Mononuclear cell (primary cell): ENCODE results near the gene NIPAL4. TPM values are rescaled to one million over a fixed set of nuclear protein-coding genes. Genes with fewer than 3 reads are reported as not detected.
A peak's percentile ranks its signal among the peaks of the same experiment; 100 is the strongest.
"Not testable (repeated sequence)": the region's sequence is repeated elsewhere in the genome, so short reads cannot be mapped to it uniquely, and the experiment has no call there.

Source experiments
- H3K27me3 ChIP-seq: 2 replicates; pipeline ENCODE4 v1.6.0; 2011; ENCODE audit warnings: low read length, control low read depth; ENCODE audit not compliant: insufficient read depth
- H3K4me1 ChIP-seq: 2 replicates; pipeline ENCODE4 v1.5.1; 2011; ENCODE audit warnings: mild to moderate bottlenecking, low read length, control low read depth; ENCODE audit not compliant: insufficient read depth
- H3K4me3 ChIP-seq: 2 replicates; pipeline ENCODE4 v1.5.1; 2011; ENCODE audit warnings: mild to moderate bottlenecking, low read length, moderate library complexity
- H3K9me3 ChIP-seq: 2 replicates; pipeline ENCODE4 v1.5.1; 2011; ENCODE audit warnings: low read depth, mild to moderate bottlenecking, control low read depth, low read length
- total RNA-seq: library from RNA; depleted of rRNA; stranded (reverse); fragments of >200 nt; gene quantifications from one replicate; pipeline ENCODE4 v1.2.3, GENCODE V29; 2012

Gene NIPAL4
- total RNA-seq = 11.5 TPM

DNA sequence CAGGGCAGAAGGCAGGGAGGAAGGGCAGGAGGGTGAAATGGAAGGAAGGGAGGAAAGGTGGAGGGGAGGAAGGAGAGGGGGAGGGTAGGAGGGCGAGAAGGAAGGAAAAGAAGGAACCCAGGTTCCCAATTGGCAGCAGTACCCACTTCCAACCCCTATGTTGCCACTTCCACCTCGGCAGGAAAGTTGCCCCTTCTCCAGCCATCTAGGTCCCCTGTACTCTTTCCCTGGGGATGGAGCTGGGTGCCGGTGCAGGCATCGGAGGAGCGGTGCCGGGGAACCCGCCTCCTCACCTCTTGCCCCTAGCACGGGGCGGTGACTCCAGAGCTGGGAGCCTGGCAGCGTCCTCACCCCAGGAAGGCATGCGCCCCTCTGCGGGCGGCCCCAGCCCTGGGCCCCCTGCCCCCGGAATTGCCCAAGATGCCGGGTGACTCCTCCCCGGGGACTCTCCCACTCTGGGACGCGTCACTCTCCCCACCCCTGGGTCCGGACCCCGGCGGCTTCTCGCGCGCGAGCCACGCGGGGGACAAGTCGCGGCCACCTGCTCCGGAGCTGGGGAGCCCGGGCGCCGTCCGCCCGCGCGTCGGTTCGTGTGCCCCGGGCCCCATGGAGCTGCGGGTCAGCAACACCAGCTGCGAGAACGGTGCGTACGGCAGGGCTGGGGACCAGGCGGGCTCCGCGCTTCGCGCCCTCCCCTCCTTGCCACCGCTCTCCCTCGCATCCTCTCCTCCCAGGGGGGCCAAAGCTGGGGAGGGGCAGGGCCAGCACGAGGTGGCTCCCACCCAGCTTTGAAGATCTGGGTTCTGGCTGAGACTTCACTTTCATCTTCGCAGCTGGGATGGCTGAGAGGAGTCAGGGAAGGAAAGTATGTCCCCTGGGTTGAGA, at the start of gene NIPAL4:
Gene NIPAL4 (plus strand): TSS at position 499 of the 885 bp plus-strand sequence. CDS start 108 bp downstream, at position 607.
- Histone ChIP-seq H3K4me1 (peaks cover 33% of the 10 kb centered on the region), H3K4me3 (peak within 1 kb of the TSS; percentile 29), H3K27me3 (peaks cover 29% of the 10 kb centered on the region), H3K9me3 (no peaks in the 10 kb centered on the region)

DNA sequence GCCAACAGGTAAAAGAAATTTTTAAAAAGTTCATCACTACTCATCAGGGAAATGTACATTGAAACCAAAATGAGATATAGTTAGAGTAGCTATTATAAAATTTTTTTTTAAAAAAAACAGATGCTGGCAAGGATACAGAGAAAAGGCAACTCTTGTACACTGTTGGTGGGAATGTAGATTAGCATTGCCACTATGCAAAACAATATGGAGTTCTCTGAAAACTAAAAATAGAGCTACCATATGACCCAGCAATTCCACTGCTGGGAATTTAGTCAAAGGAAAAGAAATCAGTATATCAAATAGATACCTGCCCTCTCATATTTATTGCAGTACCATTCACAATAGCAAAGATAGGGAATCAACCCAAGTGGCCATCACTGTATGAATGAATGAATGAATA, 44.2 kb upstream of the NIPAL4 start:
- H3K27me3 ChIP-seq = no peaks in the 10 kb centered on the region
- no peaks in the 10 kb centered on the region for H3K9me3 ChIP-seq
- H3K4me1 ChIP-seq = no peaks in the 10 kb centered on the region
- no peak overlapping the region for H3K4me3 ChIP-seq

- H3K27me3 ChIP-seq = not testable (repeated sequence)
These were observed 40.5 kb upstream of the NIPAL4 start for GRCh38 chr5:157419521-157419920.

DNA sequence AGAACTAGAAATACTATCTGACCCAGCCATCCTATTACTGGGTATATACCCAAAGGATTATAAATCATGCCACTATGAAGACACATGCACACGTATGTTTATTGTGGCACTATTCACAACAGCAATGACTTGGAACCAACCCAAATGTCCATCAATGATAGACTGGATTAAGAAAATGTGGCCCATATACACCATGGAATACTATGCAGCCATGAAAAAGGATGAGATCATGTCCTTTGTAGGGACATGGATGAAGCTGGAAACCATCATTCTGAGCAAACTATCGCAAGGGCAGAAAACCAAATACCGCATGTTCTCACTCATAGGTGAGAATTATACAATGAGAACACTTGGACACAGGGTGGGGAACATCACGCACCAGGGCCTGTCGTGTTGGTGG, 30.1 kb upstream of the NIPAL4 start:
- not testable (repeated sequence) for H3K4me1 ChIP-seq, H3K27me3 ChIP-seq, H3K9me3 ChIP-seq, H3K4me3 ChIP-seq

More at GRCh38 chr5:157419521-157419920, 40.5 kb upstream of the NIPAL4 start:
- H3K4me1 ChIP-seq, H3K9me3 ChIP-seq, H3K4me3 ChIP-seq: not testable (repeated sequence)

DNA sequence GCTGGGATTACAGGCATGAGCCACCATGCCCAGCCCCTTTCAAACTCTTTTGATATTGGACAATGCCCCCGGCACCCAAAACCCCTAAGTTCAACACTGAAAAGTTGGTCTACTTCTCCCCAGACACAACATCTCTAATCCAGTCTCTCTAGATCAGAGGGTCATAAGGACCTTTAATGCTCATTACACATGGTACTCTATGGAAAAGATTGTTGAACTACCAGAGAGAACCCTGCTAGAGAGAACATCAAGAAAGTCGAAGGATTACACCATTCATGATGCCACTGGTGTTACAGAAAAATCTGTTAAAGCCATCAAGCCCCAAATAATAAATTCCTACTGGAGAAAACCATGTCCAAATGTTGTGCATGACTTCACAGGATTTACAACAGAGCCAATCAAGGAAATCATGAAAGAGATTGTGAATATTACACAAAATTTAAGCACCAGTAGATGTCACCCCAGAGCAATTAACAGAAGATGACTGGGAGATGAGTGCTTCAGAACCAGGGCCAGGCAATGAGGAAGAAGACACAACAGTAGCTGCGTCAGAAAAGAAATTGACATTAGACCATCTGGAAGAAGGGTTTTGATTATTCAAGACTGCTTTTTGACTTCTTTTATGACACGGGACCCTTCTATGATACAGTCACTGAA, 28.3 kb upstream of the NIPAL4 start:
- Histone ChIP-seq H3K4me1 (no peaks in the 10 kb centered on the region), H3K4me3 (no peak overlapping the region), H3K9me3 (no peaks in the 10 kb centered on the region), H3K27me3 (no peaks in the 10 kb centered on the region)

DNA sequence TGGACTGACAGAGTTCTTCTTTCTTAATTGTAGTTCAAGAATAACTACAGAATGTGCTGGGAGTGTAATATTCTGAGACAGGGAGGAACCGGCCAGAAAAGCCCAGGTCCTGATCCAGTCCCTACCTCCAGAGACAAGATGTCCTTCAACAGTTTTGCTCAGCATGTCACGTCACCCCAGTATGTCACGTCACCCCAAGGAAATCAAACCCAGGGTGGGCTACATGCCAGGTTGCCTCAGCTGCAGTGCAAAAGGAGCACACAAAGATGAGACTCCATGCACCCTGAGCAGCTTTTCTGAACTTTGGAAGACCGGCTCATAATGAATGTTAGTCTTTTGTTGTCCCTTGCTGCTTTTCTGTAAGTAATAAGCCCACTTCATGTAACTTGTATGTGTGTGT, 25.9 kb upstream of the NIPAL4 start:
- Histone ChIP-seq H3K4me3 (no peak overlapping the region), H3K27me3 (no peaks in the 10 kb centered on the region), H3K4me1 (no peaks in the 10 kb centered on the region), H3K9me3 (no peaks in the 10 kb centered on the region)

GRCh38 chr5:157443041-157443549, 16.9 kb upstream of the NIPAL4 start:
- no peaks in the 10 kb centered on the region for H3K27me3 ChIP-seq
- H3K4me1 ChIP-seq = no peaks in the 10 kb centered on the region
- no peak overlapping the region for H3K4me3 ChIP-seq
- H3K9me3 ChIP-seq = no peaks in the 10 kb centered on the region

GRCh38 chr5:157444224-157444623, 15.8 kb upstream of the NIPAL4 start:
- Histone ChIP-seq H3K9me3 (no peaks in the 10 kb centered on the region), H3K4me3 (no peak overlapping the region), H3K4me1 (no peaks in the 10 kb centered on the region), H3K27me3 (no peaks in the 10 kb centered on the region)

DNA sequence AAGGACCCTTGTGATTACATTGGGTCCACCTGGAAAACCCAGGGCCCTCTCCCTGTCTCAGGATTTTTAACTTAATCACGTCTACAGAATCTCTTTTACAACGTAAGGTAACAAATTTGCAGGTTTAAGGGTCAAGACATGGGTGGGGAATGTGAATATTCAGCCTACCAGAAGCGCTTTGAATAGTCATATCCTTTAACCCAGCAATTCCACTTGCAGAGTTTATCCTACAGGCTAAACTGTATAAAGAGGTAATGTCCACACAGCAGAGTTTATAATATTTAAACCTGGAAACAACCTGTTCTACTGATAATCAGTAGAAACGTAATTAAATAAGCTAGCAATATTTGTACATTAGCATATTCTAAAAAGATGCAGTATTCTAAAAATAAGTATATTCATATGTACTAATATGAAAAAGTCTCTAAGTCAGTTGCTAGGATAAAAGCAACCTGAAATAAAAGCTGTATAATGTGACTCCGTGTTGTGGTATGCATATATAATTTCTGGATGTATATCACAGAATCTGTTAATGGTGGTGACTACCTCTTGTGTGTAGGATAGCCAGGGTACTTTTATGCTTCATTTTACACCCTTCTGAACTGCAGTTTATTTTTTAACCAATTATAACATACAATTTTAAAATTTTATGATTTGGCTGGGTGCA, 14.1 kb upstream of the NIPAL4 start:
- no peaks in the 10 kb centered on the region for H3K27me3 ChIP-seq
- H3K9me3 ChIP-seq = no peaks in the 10 kb centered on the region
- H3K4me1 ChIP-seq = no peaks in the 10 kb centered on the region
- H3K4me3 ChIP-seq = no peak overlapping the region

DNA sequence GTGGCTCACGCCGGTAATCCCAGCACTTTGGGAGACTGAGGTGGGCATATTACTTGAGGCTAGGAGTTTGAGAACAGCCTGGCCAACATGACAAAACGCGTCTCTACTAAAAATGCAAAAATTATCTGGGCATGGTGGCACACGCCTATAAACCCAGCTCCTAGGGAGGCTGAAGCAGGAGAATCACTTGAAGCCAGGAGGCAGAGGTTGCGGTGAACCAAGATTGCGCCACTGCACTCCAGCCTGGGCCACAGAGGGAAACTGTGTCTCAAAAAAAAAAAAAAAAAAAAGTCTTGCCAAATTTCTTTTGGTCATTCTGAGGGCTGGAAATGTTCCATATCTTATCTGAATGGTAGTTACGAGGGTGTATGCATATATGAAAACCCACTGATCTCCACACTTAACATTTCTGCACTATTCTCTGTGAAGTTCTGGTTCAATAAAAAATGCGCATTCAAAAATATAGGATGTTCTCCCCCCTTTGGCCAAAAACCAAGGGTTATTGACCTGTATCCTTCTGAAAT, 13.5 kb upstream of the NIPAL4 start:
- no peak overlapping the region for H3K4me3 ChIP-seq

GRCh38 chr5:157447201-157447637, 12.8 kb upstream of the NIPAL4 start:
- no peaks in the 10 kb centered on the region for H3K27me3 ChIP-seq
- H3K4me1 ChIP-seq = no peaks in the 10 kb centered on the region
- H3K4me3 ChIP-seq = no peak overlapping the region
- no peaks in the 10 kb centered on the region for H3K9me3 ChIP-seq

More for the DNA sequence above, 13.5 kb upstream of the NIPAL4 start:
- H3K27me3 ChIP-seq = no peaks in the 10 kb centered on the region
- no peaks in the 10 kb centered on the region for H3K4me1 ChIP-seq
- no peaks in the 10 kb centered on the region for H3K9me3 ChIP-seq

- H3K4me3 ChIP-seq = no peak overlapping the region
- no peaks in the 10 kb centered on the region for H3K9me3 ChIP-seq
- no peaks in the 10 kb centered on the region for H3K27me3 ChIP-seq
- no peaks in the 10 kb centered on the region for H3K4me1 ChIP-seq
These were observed 10.8 kb upstream of the NIPAL4 start for GRCh38 chr5:157449011-157449723.

GRCh38 chr5:157450024-157450423, 10.0 kb upstream of the NIPAL4 start:
- H3K9me3 ChIP-seq = no peaks in the 10 kb centered on the region
- no peaks in the 10 kb centered on the region for H3K27me3 ChIP-seq
- H3K4me3 ChIP-seq = no peak overlapping the region
- H3K4me1 ChIP-seq = no peaks in the 10 kb centered on the region

DNA sequence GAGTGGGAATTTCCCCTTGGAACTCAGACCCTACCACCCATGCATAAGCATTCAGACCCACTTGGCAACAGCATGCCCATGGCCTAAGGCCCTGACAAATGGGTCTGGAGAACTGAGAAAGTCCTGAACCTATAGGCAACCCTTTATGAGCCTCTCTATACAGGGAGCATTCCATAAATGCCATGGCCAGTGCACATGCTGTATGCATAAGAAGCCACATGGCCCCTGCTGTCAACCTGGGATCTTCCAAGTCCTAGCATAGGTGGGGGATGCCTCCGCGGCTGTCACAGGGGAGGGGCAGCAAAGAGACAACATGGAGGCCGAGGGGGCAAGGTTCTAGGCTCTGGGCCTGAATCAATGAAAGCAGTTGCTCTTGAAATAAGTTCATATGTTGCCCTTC, 8.2 kb upstream of the NIPAL4 start:
- Histone ChIP-seq H3K9me3 (no peaks in the 10 kb centered on the region), H3K4me1 (peaks cover 3% of the 10 kb centered on the region), H3K4me3 (no peak overlapping the region), H3K27me3 (no peaks in the 10 kb centered on the region)
